NCI-H1048 (cell line): ENCODE results near the gene XNDC1N.
A peak's percentile ranks its signal among the peaks of the same experiment; 100 is the strongest.
"Not testable (repeated sequence)": the region's sequence is repeated elsewhere in the genome, so short reads cannot be mapped to it uniquely, and the experiment has no call there.

Experiments used
- DNase-seq: peaks from one replicate; lab custom pipeline; 2025; lab: John Stamatoyannopoulos, UW

XNDC1N gene

DNA sequence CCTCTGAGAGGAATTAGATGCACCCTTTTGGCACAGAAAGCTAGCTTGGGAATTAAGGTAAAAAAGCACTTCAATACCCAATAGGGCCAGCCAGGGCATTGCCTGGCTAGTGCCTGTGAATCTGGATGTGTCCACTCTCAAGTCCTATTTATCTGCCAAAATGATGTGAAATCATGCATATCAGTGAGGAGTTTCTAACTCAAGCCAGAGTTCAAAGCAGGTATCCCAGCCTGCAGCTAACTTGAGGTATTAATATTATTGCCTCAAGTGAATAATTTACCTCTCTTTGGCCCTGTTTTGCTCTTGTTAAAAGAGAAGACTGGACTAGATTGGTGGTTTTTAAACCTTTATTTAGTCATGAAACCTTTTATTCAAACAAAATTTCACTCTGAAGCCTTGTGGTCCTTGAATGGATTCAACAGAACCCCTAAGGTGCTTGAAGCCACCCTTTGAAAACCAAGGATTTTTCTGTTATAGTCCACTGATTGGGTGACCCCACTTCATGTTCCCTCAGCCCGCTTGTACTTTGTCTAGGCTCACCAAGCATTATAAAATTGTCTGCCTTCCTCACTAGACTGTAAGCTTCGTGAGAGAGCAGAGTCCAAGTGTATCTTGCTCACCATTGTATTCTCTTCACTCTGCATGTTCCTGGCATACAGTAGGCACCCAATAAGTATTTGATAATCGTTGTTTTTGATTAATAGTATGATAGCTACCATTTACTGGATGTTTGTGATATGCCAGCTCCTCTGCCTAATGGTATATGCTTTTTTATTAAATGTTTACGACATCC lies 4.9 kb upstream of the XNDC1N start:
- no peak for DNase-seq

DNA sequence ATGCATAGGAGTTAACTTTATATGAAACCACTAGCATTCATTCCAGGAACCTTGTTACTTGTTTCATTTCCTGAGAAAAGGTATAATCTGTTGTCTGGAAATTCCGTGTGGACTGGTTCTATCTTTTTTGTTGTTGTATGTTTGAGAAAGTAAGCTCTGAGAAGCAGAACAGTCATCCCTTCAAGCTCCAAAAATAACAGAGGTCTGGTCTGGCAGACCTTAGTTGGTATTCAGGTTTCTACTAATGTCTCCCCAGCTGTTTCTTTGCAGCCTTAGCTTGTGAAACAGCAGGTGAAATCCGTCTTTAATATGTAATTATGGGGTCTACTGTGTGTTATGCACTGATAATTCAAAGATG lies 2.8 kb upstream of the XNDC1N start:
- DNase-seq = no peak

DNA sequence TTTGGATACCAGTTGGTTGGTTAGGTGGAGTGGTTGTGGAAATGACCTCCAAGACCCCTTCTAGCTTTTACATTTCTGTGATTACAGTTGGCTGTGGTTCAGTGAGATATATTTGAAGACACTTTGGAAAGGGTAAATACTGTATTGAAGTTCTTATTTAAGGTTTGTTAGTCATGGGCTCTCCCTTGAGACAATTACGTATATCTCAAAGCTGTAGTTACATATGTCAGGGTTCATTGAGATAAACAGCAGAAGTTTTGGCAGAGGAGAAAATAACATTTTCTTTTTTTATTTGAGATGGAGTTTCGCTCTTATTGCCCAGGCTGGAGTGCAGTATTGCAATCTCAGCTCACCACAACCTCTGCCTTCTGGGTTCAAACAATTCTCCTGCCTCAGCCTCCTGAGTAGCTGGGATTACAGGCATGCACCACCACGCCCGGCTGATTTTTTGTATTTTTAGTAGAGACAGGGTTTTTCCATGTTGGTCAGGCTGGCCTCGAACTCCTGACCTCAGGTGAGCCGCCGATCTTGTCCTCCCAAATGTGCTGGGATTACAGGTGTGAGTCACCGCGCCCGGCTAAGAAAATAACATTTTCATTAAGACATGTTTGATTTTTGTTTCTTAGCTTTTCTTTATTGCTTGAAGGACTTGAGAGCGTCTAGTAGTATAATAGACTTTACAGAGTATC lies 2.3 kb upstream of the XNDC1N start:
- no peak for DNase-seq

DNA sequence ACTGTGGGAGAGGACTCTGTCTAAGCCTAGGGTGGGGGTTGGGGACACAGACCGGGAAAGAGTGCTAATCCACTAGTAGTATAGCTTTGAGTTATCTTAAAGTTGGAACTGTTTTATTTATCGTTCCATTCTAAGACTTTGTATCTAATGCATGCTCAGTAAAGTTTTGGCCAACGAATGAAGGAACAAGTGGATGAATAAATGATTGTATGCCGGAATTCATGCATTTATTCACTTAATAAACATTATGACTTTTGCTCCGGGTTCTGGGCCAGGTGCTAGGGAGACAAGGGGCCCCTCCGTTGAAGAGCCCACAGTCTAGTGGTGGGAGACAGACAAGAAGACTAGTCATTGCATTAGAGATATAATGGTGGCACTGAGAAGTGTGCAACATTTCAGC lies 1.1 kb upstream of the XNDC1N start:
- no peak for DNase-seq

GRCh38 chr11:71928737-71929443 lies 496 bp upstream of the XNDC1N start, which contains the start of gene RNF121:
Gene RNF121, plus strand, starts transcription at chr11:71929046. Its CDS starts 16 bp downstream, at chr11:71929062.
- DNase-seq = peak; percentile 79

GRCh38 chr11:71917646-71918140 lies 10.7 kb downstream of the XNDC1N start:
- DNase-seq = no peak

DNA sequence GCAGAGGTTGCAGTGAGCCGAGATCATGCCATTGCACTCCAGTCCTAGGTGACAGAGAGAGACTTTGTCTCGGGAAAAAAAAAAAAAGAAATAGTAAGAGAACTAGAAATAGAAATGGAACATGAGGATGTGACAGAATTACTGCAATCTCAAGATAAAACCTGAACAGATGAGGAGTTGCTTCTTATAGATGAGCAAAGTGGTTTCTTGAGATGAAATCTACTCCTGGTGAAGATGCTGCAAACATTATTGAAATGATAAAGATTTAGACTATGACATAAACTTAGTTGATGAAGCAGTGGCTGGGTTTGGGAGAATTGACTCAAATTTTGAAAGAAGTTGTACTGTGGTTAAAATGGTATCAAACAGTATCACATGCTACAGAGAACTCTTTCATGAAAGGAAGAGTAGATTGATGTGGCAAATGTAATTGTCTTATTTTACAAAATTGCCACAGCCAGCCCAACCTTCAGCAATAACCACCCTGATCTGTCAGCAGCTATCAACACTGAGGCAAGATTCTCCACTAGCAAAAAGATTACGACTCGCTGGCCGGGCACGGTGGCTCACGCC lies 13.7 kb downstream of the XNDC1N start:
- no peak for DNase-seq

DNA sequence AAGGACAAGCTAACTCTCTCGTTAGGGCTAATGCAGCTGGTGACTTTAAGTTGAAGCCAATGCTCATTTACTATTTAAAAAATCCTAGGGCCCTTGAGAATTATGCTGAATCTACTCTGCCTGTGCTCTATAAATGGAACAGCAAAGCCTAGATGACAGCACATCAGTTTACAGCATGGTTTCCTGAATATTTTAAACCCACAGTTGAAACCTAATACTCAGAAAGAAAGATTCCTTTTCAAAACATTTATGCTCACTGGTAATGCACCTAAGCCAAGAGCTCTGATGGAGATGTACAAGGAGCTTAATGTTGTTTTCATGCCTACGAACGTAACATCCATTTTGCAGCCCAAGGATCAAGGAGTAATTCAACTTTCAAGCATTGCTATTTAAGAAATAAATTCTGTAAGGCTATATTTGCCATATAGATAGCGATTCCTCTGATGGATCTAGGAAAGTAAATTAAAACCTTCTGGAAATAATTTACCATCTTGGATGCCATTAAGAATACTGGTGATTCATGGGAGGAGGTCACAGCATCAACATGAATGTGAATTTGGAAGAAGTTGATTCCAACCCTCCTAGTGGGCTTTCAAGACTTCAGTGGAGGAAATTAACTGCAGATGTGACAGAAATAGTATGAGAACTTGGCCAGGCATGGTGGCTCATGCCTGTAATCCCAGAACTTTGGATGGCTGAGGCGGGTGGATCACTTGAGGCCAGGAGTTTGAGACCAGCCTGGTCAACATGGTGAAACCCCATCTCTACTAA lies 14.5 kb downstream of the XNDC1N start:
- no peak for DNase-seq

GRCh38 chr11:71911986-71912340 lies 16.4 kb downstream of the XNDC1N start:
- DNase-seq = not testable (repeated sequence)

- not testable (repeated sequence) for DNase-seq
Measured at GRCh38 chr11:71911321-71911985, 16.9 kb downstream of the XNDC1N start.

DNA sequence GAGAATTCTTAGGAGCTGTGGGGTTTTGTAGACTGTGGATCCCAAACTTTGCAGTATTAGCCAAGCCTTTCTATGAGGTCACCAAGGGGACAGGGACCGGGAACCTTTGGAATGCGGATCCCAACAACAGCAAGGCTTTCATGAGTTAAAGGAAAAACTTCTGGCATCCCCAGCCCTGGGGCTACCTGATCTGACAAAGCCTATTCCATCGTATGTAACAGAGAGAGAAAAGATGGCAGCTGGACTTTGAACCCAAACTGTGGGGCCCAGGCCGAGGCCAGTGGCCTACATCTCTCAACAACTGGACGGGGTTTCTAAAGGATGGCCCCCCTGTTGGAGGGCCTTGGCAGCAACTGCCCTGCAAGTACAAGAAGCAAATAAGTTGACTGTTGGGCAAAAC lies 17.6 kb downstream of the XNDC1N start:
- not testable (repeated sequence) for DNase-seq

- no peak for DNase-seq
Measured at GRCh38 chr11:71908218-71908617, 20.2 kb downstream of the XNDC1N start.

DNA sequence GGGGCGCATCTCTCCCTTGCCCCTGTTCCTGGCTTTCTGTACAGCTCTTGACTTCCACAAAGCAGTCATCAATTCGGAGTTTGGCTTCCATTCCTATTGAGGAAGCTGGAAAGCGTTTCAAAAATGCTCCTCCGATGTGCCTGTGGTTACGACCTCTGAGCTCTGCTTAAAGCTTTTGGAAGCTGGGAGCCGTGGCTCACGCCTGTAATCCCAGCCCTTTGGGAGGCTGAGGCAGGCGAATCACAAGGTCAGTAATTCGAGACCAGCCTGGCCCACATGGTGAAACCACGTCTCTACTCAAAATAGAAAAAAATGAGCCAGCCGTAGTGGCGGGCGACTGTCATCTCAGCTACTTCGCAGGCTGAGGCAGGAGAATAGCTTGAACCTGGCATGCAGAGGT lies 27.3 kb downstream of the XNDC1N start:
- not testable (repeated sequence) for DNase-seq

DNA sequence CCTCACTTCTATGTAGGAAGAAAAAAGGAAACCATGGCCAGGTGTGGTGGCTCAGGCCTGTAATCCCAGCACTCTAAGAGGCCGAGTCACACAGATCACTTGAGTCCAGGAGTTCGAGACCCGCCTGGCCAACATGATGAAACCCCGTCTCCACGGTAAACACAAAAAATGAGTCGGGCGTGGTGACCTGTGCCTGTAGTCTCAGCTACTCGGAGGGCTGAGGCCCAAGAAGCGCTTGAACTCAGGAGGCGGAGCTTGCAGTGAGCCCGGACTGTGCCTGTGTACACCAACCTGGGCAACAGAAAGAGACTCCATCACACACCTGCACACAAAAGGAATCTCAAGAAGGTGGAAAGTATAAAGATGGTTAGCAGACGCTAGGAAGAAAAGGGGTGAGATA lies 32.4 kb downstream of the XNDC1N start:
- DNase-seq = no peak

DNA sequence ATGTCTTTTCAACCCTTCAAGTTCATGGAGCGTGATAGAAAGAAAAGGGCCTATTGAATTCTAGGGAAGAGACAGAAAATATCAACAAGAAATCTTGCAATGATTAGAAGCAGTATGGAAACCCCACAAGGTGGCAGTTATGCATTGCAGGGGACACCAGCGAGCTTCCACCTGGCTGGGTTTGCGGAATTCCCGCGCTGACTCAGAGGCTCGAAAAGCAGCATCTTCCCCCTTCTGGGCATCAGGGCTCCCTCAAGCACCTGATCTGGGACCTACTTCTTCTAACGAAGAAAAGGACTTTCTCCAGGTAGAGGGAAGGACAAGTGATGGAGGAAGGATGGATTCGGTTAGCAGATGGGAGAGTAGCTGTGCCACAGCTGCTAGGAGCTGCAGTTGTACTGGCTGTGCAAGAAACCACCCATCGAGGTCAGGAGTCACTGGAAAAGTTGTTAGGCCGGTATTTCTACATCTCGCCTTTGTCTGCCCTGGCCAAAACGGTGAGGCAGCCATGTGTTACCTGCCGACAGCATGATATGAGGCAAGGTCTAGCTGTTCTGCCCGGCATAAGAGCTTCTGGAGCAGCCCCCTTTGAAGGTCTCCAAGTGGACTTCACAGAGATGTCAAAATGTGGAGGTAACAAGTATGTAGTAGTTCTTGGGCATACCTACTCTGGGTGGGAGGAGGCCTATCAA lies 39.1 kb downstream of the XNDC1N start:
- DNase-seq = not testable (repeated sequence)

- not testable (repeated sequence) for DNase-seq
Measured at GRCh38 chr11:71888335-71889010, 39.9 kb downstream of the XNDC1N start.

GRCh38 chr11:71885806-71886205 lies 42.6 kb downstream of the XNDC1N start:
- DNase-seq = not testable (repeated sequence)
